Parathyroid adenoma (tissue), 2 donors: Measurements from ENCODE around the gene TGM4.

Experiments
- H2AFZ ChIP-seq: fragments of 300-600 bp; sonication (generic); one replicate; pipeline ENCODE4 v1.7.0; 2017; ENCODE audit warnings: antibody characterized with exemption, mild to moderate bottlenecking
- H3K27ac ChIP-seq: fragments of 300-600 bp; sonication (generic); one replicate; pipeline ENCODE4 v1.7.0; 2017
- H3K27me3 ChIP-seq: fragments of 300-600 bp; sonication (generic); one replicate; pipeline ENCODE4 v1.7.0; 2017; ENCODE audit warnings: low read length; ENCODE audit not compliant: control insufficient read depth, insufficient read depth
- H3K36me3 ChIP-seq: fragments of 300-600 bp; sonication (generic); one replicate; pipeline ENCODE4 v1.7.0; 2017; ENCODE audit warnings: low read length; ENCODE audit not compliant: control insufficient read depth, insufficient read depth
- H3K4me1 ChIP-seq: fragments of 300-600 bp; sonication (generic); one replicate; pipeline ENCODE4 v1.7.0; 2017; ENCODE audit warnings: control low read depth
- H3K4me2 ChIP-seq: fragments of 300-600 bp; sonication (generic); one replicate; pipeline ENCODE4 v1.7.0; 2017; ENCODE audit warnings: low read length
- H3K4me3 ChIP-seq: fragments of 300-600 bp; sonication (generic); one replicate; pipeline ENCODE4 v1.7.0; 2017; ENCODE audit warnings: low read depth, low read length
- H3K79me2 ChIP-seq: fragments of 300-600 bp; sonication (generic); one replicate; pipeline ENCODE4 v1.7.0; 2017; ENCODE audit warnings: control low read depth
- H3K9ac ChIP-seq: fragments of 300-600 bp; sonication (generic); one replicate; pipeline ENCODE4 v1.7.0; 2017; ENCODE audit warnings: mild to moderate bottlenecking
- H3K9me3 ChIP-seq: fragments of 300-600 bp; sonication (generic); one replicate; pipeline ENCODE4 v1.7.0; 2017; ENCODE audit warnings: low read length; ENCODE audit not compliant: control insufficient read depth
- CTCF ChIP-seq: fragments of 300-600 bp; sonication (generic); IDR thresholded peaks from one replicate; pipeline ENCODE4 v1.7.0; 2017; ENCODE audit warnings: antibody characterized with exemption, mild to moderate bottlenecking
- donor health status: primary hyperparathyroidism.

TGM4 gene

DNA sequence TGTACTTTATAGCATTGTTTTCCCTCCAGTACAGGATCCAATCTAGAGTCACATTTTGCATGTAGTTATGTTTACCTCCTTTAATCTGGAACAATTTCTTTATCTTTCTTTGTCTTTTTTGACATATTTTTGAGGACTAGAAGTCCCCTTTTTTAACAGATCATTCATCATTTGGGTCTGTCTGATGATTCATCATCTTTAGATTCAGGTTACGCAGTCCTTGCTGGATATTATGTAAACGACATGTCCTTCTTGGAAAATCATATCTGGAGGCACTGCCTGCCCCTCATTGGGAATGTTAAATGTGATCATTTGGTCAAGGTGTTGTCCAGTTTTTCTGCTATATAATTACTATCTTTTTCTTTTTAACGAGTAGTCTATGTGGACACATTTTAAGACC, 18.3 kb downstream of the TGM4 start:
- H3K4me1 ChIP-seq = no peaks in the 10 kb centered on the region
- no peak overlapping the region for H3K9ac ChIP-seq
- H3K4me3 ChIP-seq = no peak overlapping the region
- H3K79me2 ChIP-seq = no peaks in the 10 kb centered on the region
- H3K9me3 ChIP-seq = no peaks in the 10 kb centered on the region
- no peak overlapping the region for H3K4me2 ChIP-seq
- H3K27ac ChIP-seq = no peak overlapping the region
- H3K36me3 ChIP-seq = no peaks in the 10 kb centered on the region
- no peaks in the 10 kb centered on the region for H3K27me3 ChIP-seq
- TF ChIP-seq CTCF = no peak
- no peak overlapping the region for H2AFZ ChIP-seq

GRCh38 chr3:44893097-44893496, 18.7 kb downstream of the TGM4 start:
- no peak for TF ChIP-seq CTCF
- Histone ChIP-seq H3K9ac (no peak overlapping the region), H3K4me3 (no peak overlapping the region), H2AFZ (no peak overlapping the region), H3K4me1 (no peaks in the 10 kb centered on the region), H3K27ac (no peak overlapping the region), H3K4me2 (no peak overlapping the region), H3K9me3 (no peaks in the 10 kb centered on the region), H3K79me2 (no peaks in the 10 kb centered on the region), H3K27me3 (no peaks in the 10 kb centered on the region), H3K36me3 (no peaks in the 10 kb centered on the region)

GRCh38 chr3:44894485-44894884, 20.1 kb downstream of the TGM4 start:
- Histone ChIP-seq H3K9ac (no peak overlapping the region), H3K79me2 (no peaks in the 10 kb centered on the region), H3K4me3 (no peak overlapping the region), H3K4me1 (no peaks in the 10 kb centered on the region), H2AFZ (no peak overlapping the region), H3K9me3 (no peaks in the 10 kb centered on the region), H3K27ac (no peak overlapping the region), H3K36me3 (no peaks in the 10 kb centered on the region), H3K4me2 (no peak overlapping the region), H3K27me3 (no peaks in the 10 kb centered on the region)
- TF ChIP-seq CTCF = no peak

DNA sequence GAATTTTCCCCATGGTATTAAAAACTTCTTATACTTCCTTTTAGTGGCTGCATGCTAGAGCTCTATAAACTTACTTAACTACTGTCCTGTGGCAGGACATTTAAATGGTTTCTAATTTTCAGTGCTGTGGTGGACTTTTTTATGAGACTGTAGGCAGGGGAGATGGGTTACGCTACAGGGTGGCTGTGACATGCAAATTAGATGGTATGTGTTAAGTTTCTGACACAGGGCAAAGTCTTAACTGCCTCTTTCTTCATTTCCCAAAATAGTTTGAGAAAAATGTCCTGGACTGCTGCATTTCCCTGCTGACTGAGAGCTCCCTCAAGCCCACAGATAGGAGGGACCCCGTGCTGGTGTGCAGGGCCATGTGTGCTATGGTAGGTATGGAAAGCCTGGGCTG, 22.0 kb downstream of the TGM4 start:
- no peak overlapping the region for H3K4me2 ChIP-seq
- no peaks in the 10 kb centered on the region for H3K27me3 ChIP-seq

More for the DNA sequence above, 22.0 kb downstream of the TGM4 start:
- Histone ChIP-seq H3K4me3 (no peak overlapping the region), H3K79me2 (no peaks in the 10 kb centered on the region), H3K36me3 (no peaks in the 10 kb centered on the region), H3K9me3 (no peaks in the 10 kb centered on the region), H3K27ac (no peak overlapping the region), H2AFZ (no peak overlapping the region), H3K4me1 (no peaks in the 10 kb centered on the region), H3K9ac (no peak overlapping the region)
- TF ChIP-seq CTCF = no peak
